HEK293 (cell line): ENCODE data around the gene COL25A1.

ENCODE experiments used
- CTCF ChIA-PET: fragments of 350-600 bp; formaldehyde crosslinking; extraction: SDS; loops from one replicate; lab custom pipeline; 2021; ENCODE audit warnings: antibody characterized with exemption; lab: Yijun Ruan, JAX
- POLR2A ChIA-PET: fragments of 300-600 bp; formaldehyde crosslinking; extraction: SDS; loops from one replicate; lab custom pipeline; 2020; ENCODE audit warnings: antibody characterized with exemption, inconsistent platforms; lab: Yijun Ruan, JAX
- H3K27ac ChIP-seq: fragments of 200-500 bp; sonication (Bioruptor generic); 2 replicates; pipeline ENCODE4 v1.5.1; 2014; ENCODE audit warnings: low read depth, low read length, control low read depth, inconsistent platforms; ENCODE audit errors: extremely low read depth
- H3K36me3 ChIP-seq, 2 experiments: fragments of 200-500 bp in 1 of 2; sonication (Bioruptor generic) in 1 of 2; 1 replicate in 1 of 2; 2 replicates in 1 of 2; pipeline ENCODE4 v1.5.1; 2014 to 2017; ENCODE audit warnings: inconsistent platforms in 2 of 2, low read length in 2 of 2; ENCODE audit not compliant: control insufficient read depth in 2 of 2, insufficient read depth in 1 of 2
- H3K4me1 ChIP-seq: fragments of 200-500 bp; sonication (Bioruptor generic); 2 replicates; pipeline ENCODE4 v1.5.1; 2014; ENCODE audit warnings: mild to moderate bottlenecking, low read length, inconsistent platforms; ENCODE audit not compliant: control insufficient read depth, insufficient read depth
- H3K4me3 ChIP-seq: 2 replicates; pipeline ENCODE4 v1.5.1; 2011; ENCODE audit warnings: low read depth, mild to moderate bottlenecking, control low read depth, low read length, moderate library complexity
- H3K9me3 ChIP-seq: fragments of 200-500 bp; sonication (Bioruptor generic); 2 replicates; pipeline ENCODE4 v1.5.1; 2014; ENCODE audit warnings: low read depth, low read length, inconsistent platforms; ENCODE audit not compliant: control insufficient read depth, insufficient read depth
- HOXD13 ChIP-seq: sonication (generic); formaldehyde crosslinking; IDR thresholded peaks from 2 replicates; pipeline ENCODE4 v1.8.0; 2022; ENCODE audit warnings: missing genetic modification reagents, borderline replicate concordance
- KLF10 ChIP-seq: fragments of 450-650 bp; IDR thresholded peaks from 2 replicates; pipeline ENCODE4 v1.5.1; 2018; ENCODE audit warnings: missing biosample characterization, mild to moderate bottlenecking, missing genetic modification characterization
- PRDM10 ChIP-seq: fragments of 450-650 bp; formaldehyde crosslinking; IDR thresholded peaks from 2 replicates; pipeline ENCODE4 v1.5.1; 2016; ENCODE audit warnings: missing biosample characterization, missing genetic modification characterization
- ZBTB10 ChIP-seq: fragments of 450-650 bp; formaldehyde crosslinking; IDR thresholded peaks from 2 replicates; pipeline ENCODE4 v1.5.1; 2016; ENCODE audit warnings: missing biosample characterization, missing genetic modification characterization
- ZBTB8A ChIP-seq: fragments of 450-650 bp; formaldehyde crosslinking; IDR thresholded peaks from 2 replicates; pipeline ENCODE4 v1.5.1; 2016; ENCODE audit warnings: missing biosample characterization, missing genetic modification characterization
- ZNF112 ChIP-seq: fragments of 450-650 bp; formaldehyde crosslinking; IDR thresholded peaks from 2 replicates; pipeline ENCODE4 v1.5.0; 2017; ENCODE audit warnings: missing biosample characterization, missing genetic modification characterization
- ZNF133 ChIP-seq: fragments of 450-650 bp; formaldehyde crosslinking; IDR thresholded peaks from 2 replicates; pipeline ENCODE4 v1.5.1; 2016; ENCODE audit warnings: missing biosample characterization, missing genetic modification characterization
- ZNF16 ChIP-seq: fragments of 450-650 bp; formaldehyde crosslinking; IDR thresholded peaks from 2 replicates; pipeline ENCODE4 v1.5.1; 2016; ENCODE audit warnings: low read depth, missing biosample characterization, missing genetic modification characterization
- ZNF18 ChIP-seq: fragments of 450-650 bp; formaldehyde crosslinking; IDR thresholded peaks from 2 replicates; pipeline ENCODE4 v1.5.1; 2016; ENCODE audit warnings: missing biosample characterization, missing genetic modification characterization
- ZNF37A ChIP-seq: fragments of 450-650 bp; IDR thresholded peaks from 2 replicates; pipeline ENCODE4 v1.5.1; 2018; ENCODE audit warnings: missing biosample characterization, missing genetic modification characterization
- ZNF501 ChIP-seq: fragments of 450-650 bp; formaldehyde crosslinking; IDR thresholded peaks from 2 replicates; pipeline ENCODE4 v1.5.1; 2016; ENCODE audit warnings: missing biosample characterization, missing genetic modification characterization
- ZNF558 ChIP-seq: fragments of 450-650 bp; formaldehyde crosslinking; IDR thresholded peaks from 2 replicates; pipeline ENCODE4 v1.5.1; 2016; ENCODE audit warnings: missing biosample characterization, missing genetic modification characterization
- ZNF561 ChIP-seq: fragments of 450-650 bp; IDR thresholded peaks from 2 replicates; pipeline ENCODE4 v1.5.1; 2018; ENCODE audit warnings: missing biosample characterization, missing genetic modification characterization, borderline replicate concordance
- ZNF585B ChIP-seq: fragments of 450-650 bp; formaldehyde crosslinking; IDR thresholded peaks from 2 replicates; pipeline ENCODE4 v1.5.1; 2016; ENCODE audit warnings: missing biosample characterization, missing genetic modification characterization
- ZNF776 ChIP-seq: fragments of 450-650 bp; formaldehyde crosslinking; IDR thresholded peaks from 2 replicates; pipeline ENCODE4 v1.5.0; 2017; ENCODE audit warnings: missing biosample characterization, missing genetic modification characterization, borderline replicate concordance

The COL25A1 gene

GRCh38 chr4:109325698-109326097 is 23.2 kb upstream of the COL25A1 start:
- Histone ChIP-seq H3K4me3 (no peak overlapping the region), H3K9me3 (no peaks in the 10 kb centered on the region), H3K27ac (no peak overlapping the region), H3K36me3 (no peaks in the 10 kb centered on the region), H3K4me1 (no peaks in the 10 kb centered on the region)
- TF ChIP-seq ZNF561 (tag by site-specific recombination) (no peak), ZNF501 (tag by site-specific recombination) (no peak), KLF10 (tag by site-specific recombination) (no peak), ZNF18 (no peak), ZBTB8A (tag by site-specific recombination) (no peak), ZNF133 (tag by site-specific recombination) (no peak), ZNF112 (no peak), PRDM10 (tag by site-specific recombination) (no peak), ZNF16 (no peak)
- CTCF ChIA-PET, result no interaction called here
- POLR2A ChIA-PET, result no interaction called here

GRCh38 chr4:109323348-109323747 is 20.9 kb upstream of the COL25A1 start:
- CTCF ChIA-PET, result no interaction called here
- POLR2A ChIA-PET, result no interaction called here
- no peaks in the 10 kb centered on the region for H3K4me1 ChIP-seq

GRCh38 chr4:109321232-109321631 is 18.8 kb upstream of the COL25A1 start:
- no peaks in the 10 kb centered on the region for H3K4me1 ChIP-seq
- no peaks in the 10 kb centered on the region for H3K36me3 ChIP-seq
- no peak overlapping the region for H3K27ac ChIP-seq
- no peak overlapping the region for H3K4me3 ChIP-seq
- no peaks in the 10 kb centered on the region for H3K9me3 ChIP-seq
- POLR2A ChIA-PET, result no interaction called here
- CTCF ChIA-PET, result no interaction called here
- no peak for TF ChIP-seq PRDM10 (tag by site-specific recombination)

More at GRCh38 chr4:109323348-109323747, 20.9 kb upstream of the COL25A1 start:
- TF ChIP-seq ZNF585B (peak; percentile 91), ZBTB10 (tag by site-specific recombination) (no peak), ZNF37A (tag by site-specific recombination) (no peak), ZNF558 (tag by site-specific recombination) (peak; percentile 41; the same call in 1 of the 2 replicates), ZNF776 (no peak), HOXD13 (CRISPR knock-in tag) (no peak)
- no peaks in the 10 kb centered on the region for H3K36me3 ChIP-seq
- no peaks in the 10 kb centered on the region for H3K9me3 ChIP-seq
- H3K27ac ChIP-seq, result no peak overlapping the region
- no peak overlapping the region for H3K4me3 ChIP-seq
